HG03432 (cell line): ENCODE results near the gene MAN2A2.

Experiments used
- ATAC-seq: cut with Tn5 transposase; IDR thresholded peaks from one replicate; pipeline ENCODE4 v1.9.1; 2021; ENCODE audit warnings: mild to moderate bottlenecking, moderate library complexity; ENCODE audit not compliant: unreplicated experiment

Gene MAN2A2

DNA sequence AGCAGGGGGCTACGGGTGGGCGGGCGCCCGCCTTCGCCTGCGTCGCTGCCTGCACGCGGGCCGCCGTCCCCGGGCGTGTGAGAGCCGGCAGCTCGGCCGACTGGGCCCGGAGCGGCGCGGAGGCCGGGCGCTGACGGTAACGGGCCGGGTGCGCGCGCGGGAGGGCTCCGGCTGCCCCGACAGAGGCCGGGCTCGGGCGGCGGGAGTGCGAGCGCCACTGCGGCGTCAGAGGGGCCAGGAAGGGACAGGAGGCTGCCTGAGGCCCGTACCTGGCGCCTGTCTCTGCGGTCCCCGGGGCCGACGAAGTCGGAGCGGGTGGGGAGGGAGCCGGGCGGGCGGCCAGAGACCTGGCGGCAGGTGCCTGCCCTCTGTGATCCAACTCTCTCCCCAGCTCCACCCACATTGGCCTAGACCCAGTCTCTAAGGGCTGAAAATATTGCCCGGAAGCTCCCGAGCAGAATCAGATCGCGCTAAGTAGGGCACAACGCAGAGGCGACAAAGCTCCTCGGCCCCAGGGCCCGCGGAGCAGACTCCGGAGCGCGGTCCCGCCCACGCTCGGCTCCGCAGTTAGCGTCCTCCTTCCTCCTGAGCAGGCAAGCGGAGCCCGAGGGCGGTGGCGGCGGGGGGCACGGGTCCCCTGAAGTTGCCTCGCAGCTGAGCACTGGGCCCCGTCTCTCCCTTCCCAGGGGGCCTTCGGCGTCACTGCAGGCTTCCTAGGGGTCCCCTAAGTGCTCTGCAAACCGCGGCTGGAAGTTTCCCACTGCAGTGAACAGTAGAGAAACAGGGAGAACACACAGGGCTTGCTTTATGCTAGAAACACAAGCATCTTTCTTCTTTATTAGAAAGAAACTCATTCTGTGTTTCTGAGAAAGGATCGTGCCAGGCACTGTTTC, at the start of gene MAN2A2:
Gene MAN2A2 (plus strand): TSS at position 463 of the 893 bp plus-strand sequence. CDS start 906 bp downstream, outside the sequence.
- ATAC-seq = peak; percentile 56

DNA sequence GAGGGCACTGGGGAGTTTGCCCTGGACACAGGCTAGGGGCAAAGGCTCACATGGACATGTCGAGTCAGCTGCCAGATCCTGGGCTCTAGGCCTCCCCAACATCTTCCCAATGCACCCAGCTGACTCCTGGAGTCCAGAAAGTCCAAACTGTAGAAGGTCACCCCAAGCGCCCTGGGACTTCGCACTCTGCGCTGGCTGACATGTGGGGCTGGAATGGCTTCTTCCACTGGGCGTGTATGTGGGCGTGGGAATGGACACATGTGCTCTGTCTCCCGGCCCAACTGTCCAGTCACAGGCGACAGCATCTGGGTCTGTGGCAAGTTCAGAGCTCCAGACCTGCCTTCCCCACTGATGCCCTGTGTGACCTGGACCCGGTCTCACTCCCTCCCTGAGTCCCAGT, 48.0 kb upstream of the MAN2A2 start:
- ATAC-seq = no peak

DNA sequence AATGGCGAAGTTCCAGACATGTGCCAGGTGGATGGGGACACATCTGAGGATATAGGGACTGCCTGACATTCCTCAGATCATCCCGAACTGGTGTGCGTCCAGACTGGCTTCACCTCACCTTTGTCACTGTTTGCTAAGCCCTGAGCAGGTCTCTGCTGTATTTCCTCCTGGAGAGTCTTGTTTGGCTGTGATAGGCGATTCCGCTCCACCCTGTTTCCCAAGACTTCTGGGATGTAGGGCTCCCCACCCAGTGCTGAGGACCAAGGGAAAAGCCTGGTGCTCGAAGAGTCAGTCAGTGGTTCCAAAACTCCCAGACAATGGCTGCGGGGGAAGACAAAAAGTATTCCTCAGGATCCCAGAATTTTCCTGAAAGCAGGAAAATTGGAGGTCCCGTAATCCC, 45.8 kb upstream of the MAN2A2 start:
- ATAC-seq = no peak

- no peak for ATAC-seq
Measured at GRCh38 chr15:90857883-90858443, 45.1 kb upstream of the MAN2A2 start.

- no peak for ATAC-seq
Measured at GRCh38 chr15:90859234-90860131, 43.6 kb upstream of the MAN2A2 start.

GRCh38 chr15:90860450-90860849, 42.7 kb upstream of the MAN2A2 start:
- no peak for ATAC-seq

DNA sequence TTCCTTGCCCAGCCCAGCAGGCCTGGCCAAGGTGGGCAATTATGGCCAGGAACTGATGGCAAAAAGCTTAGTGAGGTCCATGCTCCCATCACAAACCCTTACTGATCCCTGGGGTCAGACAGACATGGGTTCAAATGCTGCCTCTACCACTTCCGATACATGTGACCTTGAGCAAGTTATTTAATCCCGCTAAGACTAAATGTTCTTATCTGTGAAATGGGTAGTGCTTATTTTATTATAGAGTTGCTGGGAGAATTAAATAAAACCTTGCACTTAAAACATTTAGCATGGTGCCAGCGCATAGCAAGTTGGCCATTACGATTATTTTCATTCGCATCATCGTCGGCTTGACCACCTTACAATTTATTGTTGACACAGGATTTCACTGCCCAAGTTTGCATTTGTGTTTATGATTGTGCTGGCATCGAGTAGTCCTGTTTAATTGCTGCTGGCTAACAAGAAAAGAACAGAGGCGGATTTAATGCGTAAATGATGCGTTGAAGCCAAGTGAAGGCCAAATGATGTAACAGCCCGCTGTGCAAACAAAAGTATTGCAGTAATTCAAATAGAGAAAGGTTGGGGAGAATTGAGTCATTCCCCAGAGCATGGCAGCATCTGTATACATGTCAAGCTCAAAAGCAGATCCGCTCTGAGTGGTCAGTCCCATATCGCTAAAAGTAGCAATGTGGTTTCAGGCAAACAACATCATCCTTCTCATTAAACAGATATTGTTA, 42.0 kb upstream of the MAN2A2 start:
- no peak for ATAC-seq

DNA sequence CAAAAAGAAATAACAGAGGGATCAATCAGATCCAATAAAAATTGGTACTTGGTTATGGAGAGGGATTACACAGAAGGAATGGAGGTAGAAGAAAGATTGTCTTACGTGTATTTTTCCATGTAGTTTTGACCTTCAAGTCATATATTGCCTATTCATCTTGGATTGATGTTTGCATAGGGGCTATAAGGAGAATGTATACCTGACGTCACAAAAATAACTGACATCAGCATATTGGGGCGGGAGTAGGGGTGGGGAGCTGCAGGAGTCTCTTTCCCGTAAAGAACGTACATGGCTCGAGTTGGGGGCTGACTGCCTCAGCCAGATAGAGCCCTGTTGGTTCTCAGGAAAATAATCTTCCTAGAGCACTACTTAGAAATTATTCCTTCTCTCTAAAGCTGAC, 40.6 kb upstream of the MAN2A2 start:
- no peak for ATAC-seq

DNA sequence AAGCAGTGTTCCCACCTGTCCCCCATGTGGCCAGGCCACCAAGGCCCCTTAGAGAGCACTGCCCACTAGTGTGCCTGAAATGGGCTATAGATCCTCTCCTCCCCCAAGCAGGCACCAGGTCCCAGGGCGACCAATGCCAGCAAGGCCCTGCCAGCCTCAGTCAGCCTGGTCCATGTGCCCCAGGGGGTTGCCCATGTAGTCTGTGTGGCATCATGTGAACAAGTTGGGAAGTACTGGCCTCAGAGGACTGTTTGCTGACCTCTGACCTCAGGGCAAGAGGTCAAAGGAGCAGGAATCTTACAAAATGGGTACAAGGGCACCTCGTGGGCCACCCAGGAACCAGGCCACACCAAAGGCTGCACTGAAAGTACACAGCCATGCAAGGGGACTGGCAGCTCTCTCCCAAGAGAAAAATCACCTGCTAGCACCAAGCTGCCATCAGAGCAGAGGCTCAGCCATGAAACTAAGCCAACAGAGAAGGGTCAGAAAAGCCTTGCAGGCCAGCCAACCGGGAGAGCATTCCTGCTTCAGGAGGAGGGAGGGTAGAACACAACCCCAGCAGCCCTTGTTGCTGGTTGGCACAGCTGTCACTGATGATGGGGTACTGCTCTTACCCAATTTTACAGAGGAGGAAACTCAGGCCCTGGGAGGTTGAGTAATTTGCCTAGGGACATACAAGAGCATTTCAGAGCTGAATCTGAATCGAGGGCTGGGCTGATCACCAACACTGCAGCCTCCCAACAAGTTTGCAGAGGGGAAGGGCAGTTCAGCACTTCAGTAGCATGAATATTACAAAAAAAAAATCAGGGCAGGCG, 39.9 kb upstream of the MAN2A2 start:
- no peak for ATAC-seq

- ATAC-seq = no peak
Measured at GRCh38 chr15:90863987-90864386, 39.1 kb upstream of the MAN2A2 start.

DNA sequence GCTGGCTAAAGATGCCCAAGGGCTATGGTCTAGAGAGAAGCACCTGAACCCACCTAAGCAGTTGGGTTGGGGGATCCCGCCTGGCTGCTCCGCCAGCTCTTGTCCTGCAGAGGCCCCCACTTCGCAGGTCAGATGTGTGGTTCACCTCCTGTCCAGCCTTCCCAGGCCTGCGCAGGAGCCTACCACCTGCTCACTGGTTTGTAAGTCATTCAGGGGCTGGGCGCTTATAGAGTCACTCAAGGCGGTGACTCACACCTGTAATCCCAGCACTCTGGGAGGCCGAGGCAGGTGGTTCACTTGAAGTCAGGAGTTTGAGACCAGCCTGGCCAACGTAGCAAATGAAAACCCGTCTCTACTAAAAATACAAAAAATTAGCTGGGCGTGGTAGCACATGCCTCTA, 38.6 kb upstream of the MAN2A2 start:
- no peak for ATAC-seq

DNA sequence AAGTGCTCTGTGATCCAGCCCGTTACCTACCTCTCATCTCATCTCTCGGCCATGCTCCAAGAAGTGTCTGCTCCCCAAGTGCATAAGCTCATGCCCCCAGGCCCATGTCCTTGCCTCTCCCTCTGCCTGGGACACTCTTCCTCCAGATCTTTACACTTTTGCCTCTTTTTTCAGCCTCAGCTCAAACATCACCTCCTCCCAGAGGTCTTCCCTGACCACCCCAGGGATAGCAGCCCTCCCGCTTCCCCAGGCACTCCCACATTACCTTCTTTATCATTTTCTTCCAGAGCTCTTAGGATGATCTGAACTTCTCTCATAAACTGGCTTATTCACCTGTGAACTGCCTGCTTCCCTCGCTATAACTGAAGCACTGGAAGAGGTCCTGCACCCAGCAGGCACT, 37.4 kb upstream of the MAN2A2 start:
- no peak for ATAC-seq

DNA sequence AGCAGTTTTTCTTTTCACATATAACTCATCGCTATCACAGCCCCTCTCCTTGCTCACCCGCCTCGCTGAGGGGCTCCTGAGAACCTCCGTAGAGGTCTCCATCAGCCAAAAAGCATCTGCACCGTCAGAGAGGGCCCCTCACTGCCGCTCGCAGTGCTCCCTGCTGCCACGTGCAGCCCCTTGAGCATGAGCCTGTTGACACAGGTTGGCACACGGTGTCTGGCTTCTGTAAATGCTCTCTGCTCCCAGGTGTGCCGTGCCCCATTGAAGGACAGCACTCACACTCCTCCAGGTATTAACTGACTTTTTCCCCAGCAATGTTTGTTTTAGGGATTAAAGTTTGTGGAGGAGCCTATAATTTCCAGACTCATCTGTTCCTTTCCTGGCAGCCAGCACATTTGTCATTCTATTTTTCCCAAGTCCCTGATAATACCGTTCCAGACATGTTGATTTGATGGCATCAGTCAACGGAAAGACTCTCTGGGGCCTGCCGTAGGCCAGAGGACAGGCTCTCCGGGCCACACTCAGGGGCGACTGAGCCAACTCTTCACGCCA, 36.9 kb upstream of the MAN2A2 start:
- no peak for ATAC-seq

DNA sequence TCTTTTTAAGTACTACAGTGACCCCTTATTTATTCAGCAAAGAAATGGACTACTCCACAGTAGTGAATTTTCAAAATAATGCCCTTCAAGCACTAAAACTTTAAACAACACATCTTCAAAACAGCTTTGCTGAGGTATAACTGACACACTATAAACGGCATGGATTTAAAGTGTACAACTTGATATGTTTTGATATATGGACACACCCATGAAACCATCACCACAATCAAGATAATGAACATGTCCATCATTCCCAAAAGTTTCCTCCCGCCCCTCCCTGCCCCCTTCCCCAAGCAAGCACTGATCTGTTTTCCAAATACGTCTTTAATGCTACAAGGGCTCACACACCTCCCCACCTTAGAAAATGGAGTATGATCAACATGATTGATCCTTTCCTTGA, 36.3 kb upstream of the MAN2A2 start:
- no peak for ATAC-seq

DNA sequence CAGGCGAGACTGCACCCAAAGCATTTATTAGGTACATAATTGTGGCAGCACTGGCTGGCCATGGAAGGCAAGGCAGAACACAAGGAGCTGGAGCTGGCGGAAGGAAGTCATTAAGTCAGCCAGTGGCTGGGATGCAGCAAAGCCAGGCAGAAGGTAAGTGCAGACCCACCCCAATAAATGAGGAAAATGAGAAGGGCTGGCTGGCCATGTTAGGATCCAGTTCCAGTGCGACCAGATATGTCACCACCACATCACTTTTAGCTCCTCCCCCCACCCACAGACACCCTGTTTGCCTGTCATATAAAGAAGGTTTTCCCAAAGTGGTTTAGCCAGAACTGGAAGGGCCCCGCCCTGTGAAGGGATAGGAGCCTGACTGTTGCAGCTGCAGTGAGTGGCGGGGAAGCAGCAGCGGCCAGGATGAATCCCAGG, 34.8 kb upstream of the MAN2A2 start, which contains the start of gene FURIN:
Gene FURIN (plus strand): TSS at position 328 of the 429 bp plus-strand sequence. CDS start 7,153 bp downstream, outside the sequence.
- no peak for ATAC-seq

- ATAC-seq = no peak
Measured at GRCh38 chr15:90869140-90869541, 34.0 kb upstream of the MAN2A2 start.

GRCh38 chr15:90869601-90870353, 33.3 kb upstream of the MAN2A2 start:
- ATAC-seq = peak; percentile 35

DNA sequence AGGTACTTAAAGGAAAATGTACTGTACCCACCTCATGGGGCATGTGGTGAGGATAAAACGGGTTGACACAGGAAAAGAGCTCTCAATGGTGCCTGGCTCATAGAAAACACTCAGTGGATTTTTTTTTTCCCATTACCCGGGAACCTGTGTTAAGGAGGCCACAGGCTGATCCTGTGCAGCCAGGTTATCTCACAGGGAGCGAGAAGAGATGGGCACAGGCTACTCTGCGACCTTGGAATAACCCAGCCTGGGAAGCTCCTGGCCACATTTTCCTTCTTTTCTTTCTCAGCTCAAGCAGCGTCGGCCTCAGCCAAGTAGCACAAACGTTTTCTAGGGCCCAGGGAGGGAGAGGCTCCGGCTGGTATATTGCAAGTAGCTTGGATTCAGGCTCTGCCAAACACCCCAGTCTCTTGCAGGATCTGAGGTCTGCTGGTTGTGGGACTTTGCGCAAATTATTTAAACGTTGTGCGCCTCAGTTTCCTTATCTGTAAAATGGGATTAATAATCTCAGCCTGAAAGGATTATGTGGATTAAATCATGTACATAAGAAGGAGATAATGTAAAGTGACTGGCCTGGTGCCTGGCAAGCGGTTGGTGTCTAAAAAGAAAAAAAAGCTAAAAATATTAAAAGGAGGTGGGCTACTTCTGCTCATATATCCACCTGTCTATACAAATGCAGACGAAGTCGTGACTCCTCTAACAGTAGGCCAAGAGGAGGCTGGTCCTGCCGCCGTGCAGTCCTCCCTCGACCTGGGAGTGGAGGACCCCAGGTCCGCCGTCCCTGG, 32.6 kb upstream of the MAN2A2 start:
- ATAC-seq = no peak
